Fibroblast of mammary gland (primary cell): Measurements from ENCODE around the gene MAEA.

Experiments used
- DNase-seq: peaks from one replicate; pipeline ENCODE4 v3.0.0-alpha.2; 2010; ENCODE audit warnings: low read depth
- H3K4me3 ChIP-seq: 2 replicates; pipeline ENCODE4 v1.5.1; 2011; ENCODE audit warnings: low read depth, mild to moderate bottlenecking, low read length, moderate library complexity; ENCODE audit not compliant: control insufficient read depth
- TF ChIP-seq, protein P1 (sequence below): conservative IDR thresholded peaks from 2 replicates; pipeline ENCODE4 v1.5.1; 2011; ENCODE audit warnings: low read depth, low read length, inconsistent platforms; ENCODE audit not compliant: control insufficient read depth, insufficient read depth

Gene MAEA

DNA sequence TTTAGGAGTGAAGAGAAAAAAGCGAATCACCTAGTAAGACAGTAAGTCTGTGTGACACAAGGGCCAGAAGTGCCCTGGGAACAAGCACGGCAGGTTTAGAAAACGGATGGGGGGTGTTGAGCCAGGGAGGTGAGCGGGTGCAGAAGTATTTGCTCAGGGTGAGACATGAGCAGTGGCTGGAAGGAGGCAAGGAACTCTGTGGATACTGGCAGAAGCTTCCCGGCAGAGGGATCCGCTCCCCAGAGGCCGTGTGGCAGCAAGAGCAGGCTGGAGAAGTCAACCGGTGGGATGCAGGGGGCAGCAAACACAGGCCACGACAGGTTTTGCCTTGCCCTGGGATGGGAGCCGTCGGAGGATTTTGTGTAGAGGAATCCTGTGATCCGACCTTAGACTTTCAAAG, 55.0 kb downstream of the MAEA start:
- H3K4me3 ChIP-seq, result no peak overlapping the region
- no peak for DNase-seq
- TF ChIP-seq, protein P1, sequence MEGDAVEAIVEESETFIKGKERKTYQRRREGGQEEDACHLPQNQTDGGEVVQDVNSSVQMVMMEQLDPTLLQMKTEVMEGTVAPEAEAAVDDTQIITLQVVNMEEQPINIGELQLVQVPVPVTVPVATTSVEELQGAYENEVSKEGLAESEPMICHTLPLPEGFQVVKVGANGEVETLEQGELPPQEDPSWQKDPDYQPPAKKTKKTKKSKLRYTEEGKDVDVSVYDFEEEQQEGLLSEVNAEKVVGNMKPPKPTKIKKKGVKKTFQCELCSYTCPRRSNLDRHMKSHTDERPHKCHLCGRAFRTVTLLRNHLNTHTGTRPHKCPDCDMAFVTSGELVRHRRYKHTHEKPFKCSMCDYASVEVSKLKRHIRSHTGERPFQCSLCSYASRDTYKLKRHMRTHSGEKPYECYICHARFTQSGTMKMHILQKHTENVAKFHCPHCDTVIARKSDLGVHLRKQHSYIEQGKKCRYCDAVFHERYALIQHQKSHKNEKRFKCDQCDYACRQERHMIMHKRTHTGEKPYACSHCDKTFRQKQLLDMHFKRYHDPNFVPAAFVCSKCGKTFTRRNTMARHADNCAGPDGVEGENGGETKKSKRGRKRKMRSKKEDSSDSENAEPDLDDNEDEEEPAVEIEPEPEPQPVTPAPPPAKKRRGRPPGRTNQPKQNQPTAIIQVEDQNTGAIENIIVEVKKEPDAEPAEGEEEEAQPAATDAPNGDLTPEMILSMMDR, result no peak

- peak; percentile 17 for DNase-seq
- H3K4me3 ChIP-seq, result peak overlapping the region; percentile 65
- TF ChIP-seq, protein P1, result no peak
Observed at GRCh38 chr4:1345903-1346780, 56.5 kb downstream of the MAEA start.

- DNase-seq, result peak; percentile 99
- H3K4me3 ChIP-seq, result peak within 1 kb of the TSS; percentile 65
- TF ChIP-seq, protein P1, result no peak
Observed at GRCh38 chr4:1346781-1347409, 57.2 kb downstream of the MAEA start, which contains the start of gene UVSSA. Gene UVSSA, plus strand, starts transcription at chr4:1347208. Its CDS starts 884 bp downstream, at chr4:1348092.

GRCh38 chr4:1347410-1347864, 57.7 kb downstream of the MAEA start:
- TF ChIP-seq, protein P1, result no peak
- DNase-seq, result peak; percentile 89
- H3K4me3 ChIP-seq, result peak overlapping the region; percentile 57

DNA sequence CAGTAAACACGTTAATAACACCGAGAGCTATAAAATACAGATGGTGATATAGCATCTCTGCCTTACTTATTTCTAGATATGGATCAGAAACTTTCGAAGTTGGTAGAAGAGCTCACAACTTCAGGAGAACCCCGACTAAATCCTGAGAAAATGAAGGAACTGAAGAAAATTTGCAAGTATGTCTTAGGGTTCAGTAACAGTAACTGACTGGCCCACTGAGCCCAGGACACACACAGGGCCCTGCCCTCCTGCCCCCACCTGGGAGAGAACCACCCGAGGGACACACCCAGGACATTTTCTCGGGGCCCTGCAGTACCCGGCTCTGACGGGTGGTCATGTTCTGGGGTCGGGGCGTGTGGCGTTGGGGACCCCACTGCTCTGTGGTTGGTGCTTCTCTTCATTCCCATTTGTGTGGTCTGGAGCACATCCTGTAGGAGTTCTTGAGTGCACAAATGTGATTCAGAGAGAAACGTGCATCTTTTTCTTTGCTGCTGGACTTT, 58.4 kb downstream of the MAEA start:
- peak overlapping the region; percentile 57 for H3K4me3 ChIP-seq
- TF ChIP-seq, protein P1, result no peak
- DNase-seq, result no peak

DNA sequence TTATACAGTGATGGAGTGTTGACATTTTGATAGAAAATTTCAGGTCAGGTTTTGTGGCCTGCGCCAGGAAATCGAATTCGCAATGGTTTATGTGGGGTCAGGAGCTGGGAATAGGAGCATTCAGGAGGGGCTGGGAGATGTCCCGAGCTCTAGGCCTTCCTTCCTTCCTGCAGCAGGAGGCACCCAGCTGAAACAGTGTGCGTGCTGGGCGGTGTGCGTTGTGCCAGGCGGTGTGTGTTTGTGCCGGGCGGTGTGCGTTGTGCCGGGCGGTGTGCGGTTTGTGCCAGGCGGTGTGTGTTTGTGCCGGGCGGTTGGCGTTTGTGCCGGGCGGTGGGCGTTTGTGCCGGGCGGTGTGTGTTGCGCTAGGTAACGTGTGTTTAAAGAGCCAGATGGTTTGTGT, 59.1 kb downstream of the MAEA start:
- TF ChIP-seq, protein P1, result no peak
- H3K4me3 ChIP-seq, result no peak overlapping the region
- no peak for DNase-seq
